Neural cell (in vitro differentiated cells): ENCODE measurements around the gene MYOCD. TPM values are rescaled to one million over a fixed set of nuclear protein-coding genes. Genes with fewer than 3 reads are reported as not detected.

Experiments
- H2AFZ ChIP-seq: fragments of 200-600, 300-800 bp; sonication (generic), shearing (Covaris generic); 2 replicates; pipeline ENCODE4 v1.6.0; 2014; ENCODE audit warnings: low read depth, mild to moderate bottlenecking, antibody characterized with exemption, low read length, moderate library complexity
- H3F3A ChIP-seq: fragments of 200-600 bp; shearing (Covaris generic); 2 replicates; pipeline ENCODE4 v1.6.1; 2016; ENCODE audit warnings: mild to moderate bottlenecking, moderate library complexity, mixed read lengths, antibody characterized with exemption, low read length; ENCODE audit not compliant: insufficient read depth, poor library complexity, severe bottlenecking
- H3K27ac ChIP-seq: fragments of 200-600, 300-800 bp; sonication (generic), shearing (Covaris generic); 2 replicates; pipeline ENCODE4 v1.5.1; 2014; ENCODE audit warnings: mild to moderate bottlenecking, low read length, moderate library complexity
- H3K27me3 ChIP-seq: fragments of 300-800, 200-600 bp; sonication (generic), shearing (Covaris generic); 2 replicates; pipeline ENCODE4 v1.6.0; 2014; ENCODE audit warnings: mild to moderate bottlenecking, low read depth, low read length, moderate library complexity; ENCODE audit not compliant: insufficient read depth
- H3K36me3 ChIP-seq: fragments of 300-800, 200-600 bp; sonication (generic), shearing (Covaris generic); 2 replicates; pipeline ENCODE4 v1.5.1; 2014; ENCODE audit warnings: mild to moderate bottlenecking, antibody characterized with exemption, low read length, moderate library complexity; ENCODE audit not compliant: insufficient read depth
- H3K4me2 ChIP-seq: fragments of 300-800, 200-600 bp; sonication (generic), shearing (Covaris generic); 2 replicates; pipeline ENCODE4 v1.6.0; 2014; ENCODE audit warnings: mild to moderate bottlenecking, low read length
- H3K4me3 ChIP-seq: fragments of 300-800, 200-600 bp; sonication (generic), shearing (Covaris generic); 2 replicates; pipeline ENCODE4 v1.5.1; 2014; ENCODE audit warnings: mild to moderate bottlenecking, low read length, moderate library complexity
- H3K79me2 ChIP-seq: fragments of 200-600 bp; shearing (Covaris generic); replicated peaks from 2 replicates; pipeline ENCODE4 v1.6.0; 2014; ENCODE audit warnings: mild to moderate bottlenecking, low read length, moderate library complexity; ENCODE audit not compliant: insufficient read depth
- H3K9ac ChIP-seq: fragments of 300-800, 200-600 bp; sonication (generic), shearing (Covaris generic); 2 replicates; pipeline ENCODE4 v1.6.1; 2016; ENCODE audit warnings: mild to moderate bottlenecking, low read length, mixed read lengths
- H3K9me2 ChIP-seq: fragments of 200-600 bp; shearing (Covaris generic); 2 replicates; pipeline ENCODE4 v1.6.1; 2016; ENCODE audit warnings: mild to moderate bottlenecking, low read length, mixed read lengths; ENCODE audit not compliant: insufficient read depth
- H3K9me3 ChIP-seq: fragments of 200-600, 300-800 bp; sonication (generic), shearing (Covaris generic); 2 replicates; pipeline ENCODE4 v1.6.1; 2016; ENCODE audit warnings: mild to moderate bottlenecking, mixed run types, low read length, moderate library complexity, mixed read lengths
- H4K20me1 ChIP-seq: fragments of 200-600 bp; shearing (Covaris generic); 2 replicates; pipeline ENCODE4 v1.6.1; 2016; ENCODE audit warnings: mild to moderate bottlenecking, mixed run types; ENCODE audit not compliant: insufficient read depth
- CTCF ChIP-seq: fragments of 450-650 bp; IDR thresholded peaks from 2 replicates; pipeline ENCODE4 v1.5.1; 2014; ENCODE audit warnings: antibody characterized with exemption, mild to moderate bottlenecking, moderate library complexity; ENCODE audit not compliant: poor library complexity, severe bottlenecking
- EP300 ChIP-seq: fragments of 450-650 bp; conservative IDR thresholded peaks from 2 replicates; pipeline ENCODE4 v1.6.1; 2014; ENCODE audit warnings: antibody characterized with exemption, mild to moderate bottlenecking, moderate library complexity; ENCODE audit not compliant: poor library complexity, severe bottlenecking
- EZH2 ChIP-seq: fragments of 200-600, 300-800 bp; shearing (Covaris generic), sonication (generic); IDR thresholded peaks from 2 replicates; pipeline ENCODE4 v1.6.1; 2014; ENCODE audit warnings: antibody characterized with exemption, low read length, borderline replicate concordance, mild to moderate bottlenecking; ENCODE audit not compliant: insufficient read depth, poor library complexity, severe bottlenecking
- MXI1 ChIP-seq: fragments of 450-650 bp; conservative IDR thresholded peaks from 2 replicates; pipeline ENCODE4 v1.6.1; 2014; ENCODE audit warnings: antibody characterized with exemption, mild to moderate bottlenecking; ENCODE audit not compliant: poor library complexity, severe bottlenecking
- POLR2AphosphoS5 ChIP-seq: IDR thresholded peaks from 2 replicates; pipeline ENCODE4 v1.6.1; 2012
- RAD21 ChIP-seq: fragments of 450-650 bp; conservative IDR thresholded peaks from 2 replicates; pipeline ENCODE4 v1.6.1; 2014; ENCODE audit warnings: antibody characterized with exemption, mild to moderate bottlenecking, moderate library complexity
- REST ChIP-seq: IDR thresholded peaks from 2 replicates; pipeline ENCODE4 v1.6.1; 2012; ENCODE audit warnings: borderline replicate concordance
- SMC3 ChIP-seq: fragments of 450-650 bp; conservative IDR thresholded peaks from 2 replicates; pipeline ENCODE4 v1.6.1; 2014; ENCODE audit warnings: antibody characterized with exemption, mild to moderate bottlenecking, moderate library complexity; ENCODE audit not compliant: poor library complexity
- TAF1 ChIP-seq: IDR thresholded peaks from 2 replicates; pipeline ENCODE4 v1.6.1; 2012; ENCODE audit warnings: low read depth
- polyA plus RNA-seq: library from polyadenylated mRNA; depleted of rRNA; stranded (reverse); fragments of >200 nt; gene quantifications from 2 replicates; pipeline ENCODE4 v1.2.3, GENCODE V29; 2014

MYOCD gene
- polyA plus RNA-seq, 1 donor from 2014 or later = not detected

GRCh38 chr17:12813664-12814063 lies 148.0 kb downstream of the MYOCD start:
- Histone ChIP-seq H3K4me2 (no peak overlapping the region), H3F3A (no peaks in the 10 kb centered on the region), H3K27ac (no peak overlapping the region), H4K20me1 (no peaks in the 10 kb centered on the region), H3K36me3 (no peaks in the 10 kb centered on the region), H3K9me3 (peaks cover 3% of the 10 kb centered on the region), H3K27me3 (no peaks in the 10 kb centered on the region), H3K9ac (no peak overlapping the region), H3K9me2 (no peaks in the 10 kb centered on the region), H3K79me2 (no peaks in the 10 kb centered on the region), H2AFZ (no peak overlapping the region), H3K4me3 (no peak overlapping the region)
- TF ChIP-seq MXI1 (no peak), CTCF (no peak), POLR2AphosphoS5 (no peak)

- H3K27me3 ChIP-seq = no peaks in the 10 kb centered on the region
- H4K20me1 ChIP-seq = no peaks in the 10 kb centered on the region
- TF ChIP-seq CTCF (no peak), MXI1 (no peak)
- no peaks in the 10 kb centered on the region for H3K36me3 ChIP-seq
- no peak overlapping the region for H3K4me2 ChIP-seq
- no peak overlapping the region for H3K4me3 ChIP-seq
- H3K9me2 ChIP-seq = no peaks in the 10 kb centered on the region
- H3K79me2 ChIP-seq = no peaks in the 10 kb centered on the region
- no peak overlapping the region for H3K9ac ChIP-seq
- H3K9me3 ChIP-seq = no peaks in the 10 kb centered on the region
- no peak overlapping the region for H2AFZ ChIP-seq
- no peaks in the 10 kb centered on the region for H3F3A ChIP-seq
- H3K27ac ChIP-seq = no peak overlapping the region
Measured at GRCh38 chr17:12814718-12815117, 149.0 kb downstream of the MYOCD start.

GRCh38 chr17:12815642-12816141 lies 150.0 kb downstream of the MYOCD start:
- TF ChIP-seq RAD21 (no peak), TAF1 (no peak), CTCF (no peak), REST (no peak), POLR2AphosphoS5 (no peak), SMC3 (no peak), EP300 (no peak), EZH2 (no peak), MXI1 (no peak)
- H3K9me3 ChIP-seq = no peaks in the 10 kb centered on the region
- no peaks in the 10 kb centered on the region for H3K9me2 ChIP-seq
- H3K9ac ChIP-seq = no peak overlapping the region
- no peaks in the 10 kb centered on the region for H3K36me3 ChIP-seq
- H4K20me1 ChIP-seq = no peaks in the 10 kb centered on the region
- H3K4me3 ChIP-seq = no peak overlapping the region
- H3K27me3 ChIP-seq = no peaks in the 10 kb centered on the region
- H2AFZ ChIP-seq = no peak overlapping the region
- H3K79me2 ChIP-seq = no peaks in the 10 kb centered on the region
- no peaks in the 10 kb centered on the region for H3F3A ChIP-seq
- no peak overlapping the region for H3K27ac ChIP-seq
- no peak overlapping the region for H3K4me2 ChIP-seq
